ENCODE results near the gene FAM114A1.
"Not testable (repeated sequence)": the region's sequence is repeated elsewhere in the genome, so short reads cannot be mapped to it uniquely, and the experiment has no call there.

FAM114A1 gene

GRCh38 chr4:38951598-38951997, 84.0 kb downstream of the FAM114A1 start:
- no peak overlapping the region for H3K4me3 ChIP-seq (ENCODE audit: low read length)
- no peak for DNase-seq (ENCODE audit: low read depth)
- TF ChIP-seq, protein P1, sequence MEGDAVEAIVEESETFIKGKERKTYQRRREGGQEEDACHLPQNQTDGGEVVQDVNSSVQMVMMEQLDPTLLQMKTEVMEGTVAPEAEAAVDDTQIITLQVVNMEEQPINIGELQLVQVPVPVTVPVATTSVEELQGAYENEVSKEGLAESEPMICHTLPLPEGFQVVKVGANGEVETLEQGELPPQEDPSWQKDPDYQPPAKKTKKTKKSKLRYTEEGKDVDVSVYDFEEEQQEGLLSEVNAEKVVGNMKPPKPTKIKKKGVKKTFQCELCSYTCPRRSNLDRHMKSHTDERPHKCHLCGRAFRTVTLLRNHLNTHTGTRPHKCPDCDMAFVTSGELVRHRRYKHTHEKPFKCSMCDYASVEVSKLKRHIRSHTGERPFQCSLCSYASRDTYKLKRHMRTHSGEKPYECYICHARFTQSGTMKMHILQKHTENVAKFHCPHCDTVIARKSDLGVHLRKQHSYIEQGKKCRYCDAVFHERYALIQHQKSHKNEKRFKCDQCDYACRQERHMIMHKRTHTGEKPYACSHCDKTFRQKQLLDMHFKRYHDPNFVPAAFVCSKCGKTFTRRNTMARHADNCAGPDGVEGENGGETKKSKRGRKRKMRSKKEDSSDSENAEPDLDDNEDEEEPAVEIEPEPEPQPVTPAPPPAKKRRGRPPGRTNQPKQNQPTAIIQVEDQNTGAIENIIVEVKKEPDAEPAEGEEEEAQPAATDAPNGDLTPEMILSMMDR (conservative IDR thresholded peaks at IDR 0.05; ENCODE audit: low read depth, low read length): no peak

DNA sequence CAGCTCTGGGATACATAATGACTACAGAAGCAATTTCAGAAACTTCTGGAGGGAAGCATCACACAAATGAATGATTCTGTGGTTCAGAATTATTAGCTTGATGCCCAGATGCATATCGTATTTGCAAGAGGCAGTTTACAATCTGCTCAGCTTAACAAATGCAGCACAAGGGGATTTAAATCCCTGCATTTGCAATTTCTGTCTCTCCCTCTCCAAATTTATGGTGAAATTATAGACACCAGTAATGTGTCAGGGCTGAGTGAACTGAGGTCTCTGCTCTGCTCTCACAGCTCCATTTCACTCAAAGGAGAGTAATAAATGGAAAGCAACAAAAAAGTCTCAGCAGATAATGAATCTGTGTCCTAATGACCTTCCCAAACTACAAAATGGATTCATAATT, 84.4 kb downstream of the FAM114A1 start:
- no peak for DNase-seq (ENCODE audit: low read depth)
- no peak overlapping the region for H3K4me3 ChIP-seq (ENCODE audit: low read length)
- TF ChIP-seq, protein P1 (conservative IDR thresholded peaks at IDR 0.05; ENCODE audit: low read depth, low read length): no peak

GRCh38 chr4:38954727-38955126, 87.1 kb downstream of the FAM114A1 start:
- no peak overlapping the region for H3K4me3 ChIP-seq (ENCODE audit: low read length)
- no peak for DNase-seq (ENCODE audit: low read depth)
- TF ChIP-seq, protein P1 (conservative IDR thresholded peaks at IDR 0.05; ENCODE audit: low read depth, low read length): no peak

GRCh38 chr4:38955957-38956356, 88.4 kb downstream of the FAM114A1 start:
- TF ChIP-seq, protein P1 (conservative IDR thresholded peaks at IDR 0.05; ENCODE audit: low read depth, low read length): no peak
- H3K4me3 ChIP-seq (ENCODE audit: low read length): no peak overlapping the region
- DNase-seq (ENCODE audit: low read depth): no peak

DNA sequence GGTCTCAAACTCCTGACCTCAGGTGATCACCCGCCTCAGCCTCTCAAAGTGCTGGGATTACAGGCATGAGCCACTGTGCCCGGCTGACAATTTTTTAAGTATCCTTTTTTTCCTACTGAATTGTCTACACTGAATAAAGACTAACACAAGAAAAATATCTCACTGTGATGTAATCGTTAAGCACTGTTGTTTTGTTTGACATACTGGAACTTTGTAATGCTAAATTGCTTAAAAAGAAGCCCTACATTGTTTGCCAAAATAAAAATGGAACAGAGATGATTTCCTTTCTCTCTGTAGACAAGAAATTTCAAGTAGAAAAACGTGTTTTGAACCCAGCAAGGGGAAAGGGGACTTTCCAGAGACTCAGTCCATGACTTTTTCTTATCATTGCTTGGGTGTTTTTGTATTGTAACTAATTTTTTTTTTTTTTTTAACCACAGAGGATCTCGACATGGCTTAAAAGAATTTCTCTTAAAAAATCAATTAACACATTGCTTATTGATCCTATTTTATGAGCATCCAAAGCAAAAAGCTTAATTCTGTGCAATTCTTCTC, 89.7 kb downstream of the FAM114A1 start:
- DNase-seq (ENCODE audit: low read depth): no peak
- no peak overlapping the region for H3K4me3 ChIP-seq (ENCODE audit: low read length)
- TF ChIP-seq, protein P1 (conservative IDR thresholded peaks at IDR 0.05; ENCODE audit: low read depth, low read length): no peak

DNA sequence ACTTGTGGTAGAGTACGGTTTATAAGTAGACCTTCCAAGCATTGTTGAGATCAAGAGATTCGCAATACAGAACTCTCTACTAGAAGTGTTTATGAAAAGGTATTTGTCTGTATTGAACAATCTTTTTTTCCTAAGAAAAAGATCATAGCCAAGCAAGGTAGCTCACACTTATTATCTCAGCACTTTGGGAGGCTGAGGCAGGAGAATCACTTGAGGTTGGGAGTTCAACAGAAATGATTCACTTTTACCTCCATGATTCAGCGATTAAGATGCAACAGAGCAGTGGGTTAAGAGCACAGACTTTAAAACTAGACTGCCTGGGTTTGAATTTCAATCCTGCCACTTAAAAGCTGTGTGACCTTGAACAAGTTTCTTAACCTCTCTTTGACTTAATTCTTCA, 90.3 kb downstream of the FAM114A1 start:
- TF ChIP-seq, protein P1 (conservative IDR thresholded peaks at IDR 0.05; ENCODE audit: low read depth, low read length): no peak
- no peak for DNase-seq (ENCODE audit: low read depth)
- H3K4me3 ChIP-seq (ENCODE audit: low read length): no peak overlapping the region

GRCh38 chr4:38958453-38959190, 91.0 kb downstream of the FAM114A1 start:
- TF ChIP-seq, protein P1 (conservative IDR thresholded peaks at IDR 0.05; ENCODE audit: low read depth, low read length): no peak
- H3K4me3 ChIP-seq (ENCODE audit: low read length): no peak overlapping the region
- DNase-seq (ENCODE audit: low read depth): no peak

DNA sequence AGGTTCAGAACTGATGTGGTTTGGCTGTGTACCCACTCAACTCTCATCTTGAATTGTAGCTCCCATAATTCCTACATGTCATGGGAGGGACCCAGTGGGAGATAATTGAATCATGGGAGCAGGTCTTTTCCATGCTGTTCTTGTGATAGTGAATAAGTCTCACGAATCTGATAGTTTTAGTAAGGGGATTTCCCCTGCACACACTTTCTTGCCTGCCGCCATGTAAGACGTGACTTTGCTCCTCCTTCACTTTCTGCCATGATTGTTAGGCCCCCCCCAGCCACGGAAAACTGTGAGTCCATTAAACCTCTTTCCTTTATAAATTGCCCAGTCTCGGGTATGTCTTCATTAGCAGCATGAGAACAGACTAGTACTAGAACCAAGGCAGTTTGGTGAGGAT, 91.6 kb downstream of the FAM114A1 start:
- not testable (repeated sequence) for H3K4me3 ChIP-seq (ENCODE audit: low read length); DNase-seq (ENCODE audit: low read depth)
